ENCODE data around the gene DOCK6.
A peak's percentile ranks its signal among the peaks of the same experiment; 100 is the strongest.

DOCK6 gene

GRCh38 chr19:11263726-11264125, 1.4 kb upstream of the DOCK6 start:
- H3K4me2 ChIP-seq: no peak overlapping the region
- no peak overlapping the region for H3K4me3 ChIP-seq (IDR thresholded peaks at IDR 0.05; ENCODE audit: insufficient read depth, low read depth, low read length)
- TF ChIP-seq CTCF (conservative IDR thresholded peaks at IDR 0.05; ENCODE audit: low read depth, low read length): no peak
- no peak overlapping the region for H2AFZ ChIP-seq (ENCODE audit: low read depth)
- H3K4me1 ChIP-seq (ENCODE audit: low read depth, poor library complexity, severe bottlenecking): no peaks in the 10 kb centered on the region
- H3K36me3 ChIP-seq (ENCODE audit: insufficient read depth): no peaks in the 10 kb centered on the region
- no peaks in the 10 kb centered on the region for H4K20me1 ChIP-seq (ENCODE audit: insufficient read depth)
- H3K27ac ChIP-seq: no peak overlapping the region
- H3K79me2 ChIP-seq (ENCODE audit: insufficient read depth, low read depth): no peaks in the 10 kb centered on the region
- H3K9ac ChIP-seq: no peak overlapping the region
- H3K27me3 ChIP-seq (ENCODE audit: insufficient read depth, low read depth): peaks cover 68% of the 10 kb centered on the region

DNA sequence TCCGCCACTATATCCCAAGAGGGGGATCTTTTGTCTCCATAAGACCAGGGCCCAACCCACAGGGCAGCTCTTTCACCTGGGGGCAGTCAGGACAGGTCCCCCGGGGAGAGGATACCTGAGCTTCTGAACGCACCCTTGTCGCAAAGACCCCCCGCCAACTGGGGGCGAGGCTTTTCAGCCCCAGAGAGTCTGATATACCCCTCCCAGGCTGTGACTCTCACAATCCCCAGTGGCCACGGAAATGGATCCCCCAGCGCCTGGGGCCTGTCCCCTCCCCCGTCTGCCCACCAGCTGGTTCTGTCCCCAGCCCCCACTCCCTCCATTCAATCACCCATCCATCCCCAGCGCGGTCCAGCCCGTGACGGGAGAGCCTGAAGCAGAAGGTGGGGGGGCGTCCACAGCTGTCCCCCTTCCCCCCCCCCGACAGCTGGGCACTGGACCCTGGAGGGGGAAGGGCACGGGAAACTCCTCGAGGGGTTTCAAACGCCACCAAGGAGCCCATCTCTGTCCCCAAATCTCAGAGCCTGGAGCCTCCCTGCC, 823 bp downstream of the DOCK6 start:
- no peak overlapping the region for H3K27ac ChIP-seq
- no peaks in the 10 kb centered on the region for H4K20me1 ChIP-seq (ENCODE audit: insufficient read depth)
- H3K79me2 ChIP-seq (ENCODE audit: insufficient read depth, low read depth): no peaks in the 10 kb centered on the region
- H3K4me2 ChIP-seq: peak overlapping the region; percentile 39
- no peak overlapping the region for H3K9ac ChIP-seq
- H3K36me3 ChIP-seq (ENCODE audit: insufficient read depth): no peaks in the 10 kb centered on the region
- no peak overlapping the region for H3K4me3 ChIP-seq (IDR thresholded peaks at IDR 0.05; ENCODE audit: insufficient read depth, low read depth, low read length)
- no peaks in the 10 kb centered on the region for H3K4me1 ChIP-seq (ENCODE audit: low read depth, poor library complexity, severe bottlenecking)
- no peak for TF ChIP-seq CTCF (conservative IDR thresholded peaks at IDR 0.05; ENCODE audit: low read depth, low read length)
- H2AFZ ChIP-seq (ENCODE audit: low read depth): peak overlapping the region; percentile 67
- peaks cover 52% of the 10 kb centered on the region for H3K27me3 ChIP-seq (ENCODE audit: insufficient read depth, low read depth)

DNA sequence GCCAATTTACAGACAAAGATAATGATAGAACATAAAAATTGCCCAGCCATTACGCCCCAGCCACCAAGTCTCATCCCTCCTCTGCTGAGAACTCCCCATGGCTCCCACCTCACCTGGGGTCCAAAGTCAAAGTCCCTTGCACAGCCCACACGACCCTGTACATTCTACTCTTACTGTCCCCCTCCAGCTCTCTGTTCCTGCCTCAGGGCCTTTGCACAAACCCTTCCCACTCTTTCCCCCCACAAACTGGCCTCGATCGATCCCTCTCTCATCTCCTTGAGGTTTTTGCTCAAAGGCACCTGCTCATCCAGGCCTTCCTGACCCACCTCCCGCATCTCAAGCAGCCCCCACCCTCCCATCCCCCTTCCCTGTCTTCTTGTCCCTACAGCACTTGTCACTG, 1.3 kb downstream of the DOCK6 start:
- no peak for TF ChIP-seq CTCF (conservative IDR thresholded peaks at IDR 0.05; ENCODE audit: low read depth, low read length)
- no peak overlapping the region for H3K4me2 ChIP-seq
- no peak overlapping the region for H3K4me3 ChIP-seq (IDR thresholded peaks at IDR 0.05; ENCODE audit: insufficient read depth, low read depth, low read length)
- H3K27ac ChIP-seq: no peak overlapping the region
- no peaks in the 10 kb centered on the region for H3K79me2 ChIP-seq (ENCODE audit: insufficient read depth, low read depth)
- H3K4me1 ChIP-seq (ENCODE audit: low read depth, poor library complexity, severe bottlenecking): no peaks in the 10 kb centered on the region
- no peaks in the 10 kb centered on the region for H3K36me3 ChIP-seq (ENCODE audit: insufficient read depth)
- peaks cover 47% of the 10 kb centered on the region for H3K27me3 ChIP-seq (ENCODE audit: insufficient read depth, low read depth)
- H4K20me1 ChIP-seq (ENCODE audit: insufficient read depth): no peaks in the 10 kb centered on the region
- H2AFZ ChIP-seq (ENCODE audit: low read depth): no peak overlapping the region
- H3K9ac ChIP-seq: no peak overlapping the region

GRCh38 chr19:11257846-11258380, 4.4 kb downstream of the DOCK6 start:
- peaks cover 22% of the 10 kb centered on the region; the same call in 1 of the 2 replicates for H3K27me3 ChIP-seq (ENCODE audit: insufficient read depth, low read depth)
- no peak for TF ChIP-seq CTCF (conservative IDR thresholded peaks at IDR 0.05; ENCODE audit: low read depth, low read length)
- no peak overlapping the region for H2AFZ ChIP-seq (ENCODE audit: low read depth)
- no peak overlapping the region for H3K27ac ChIP-seq
- no peaks in the 10 kb centered on the region for H4K20me1 ChIP-seq (ENCODE audit: insufficient read depth)
- no peaks in the 10 kb centered on the region for H3K79me2 ChIP-seq (ENCODE audit: insufficient read depth, low read depth)
- no peaks in the 10 kb centered on the region for H3K36me3 ChIP-seq (ENCODE audit: insufficient read depth)
- H3K4me3 ChIP-seq (IDR thresholded peaks at IDR 0.05; ENCODE audit: insufficient read depth, low read depth, low read length): no peak overlapping the region
- H3K9ac ChIP-seq: no peak overlapping the region
- no peaks in the 10 kb centered on the region for H3K4me1 ChIP-seq (ENCODE audit: low read depth, poor library complexity, severe bottlenecking)
- no peak overlapping the region for H3K4me2 ChIP-seq
